ENCODE results near the gene GRAMD2A. TPM values are rescaled to one million over a fixed set of nuclear protein-coding genes. Genes with fewer than 3 reads are reported as not detected.

GRAMD2A gene
- total RNA-seq, 3 donors from 2014 or later (not counting 1 experiment from before 2014, with no cell fraction given) = not detected

DNA sequence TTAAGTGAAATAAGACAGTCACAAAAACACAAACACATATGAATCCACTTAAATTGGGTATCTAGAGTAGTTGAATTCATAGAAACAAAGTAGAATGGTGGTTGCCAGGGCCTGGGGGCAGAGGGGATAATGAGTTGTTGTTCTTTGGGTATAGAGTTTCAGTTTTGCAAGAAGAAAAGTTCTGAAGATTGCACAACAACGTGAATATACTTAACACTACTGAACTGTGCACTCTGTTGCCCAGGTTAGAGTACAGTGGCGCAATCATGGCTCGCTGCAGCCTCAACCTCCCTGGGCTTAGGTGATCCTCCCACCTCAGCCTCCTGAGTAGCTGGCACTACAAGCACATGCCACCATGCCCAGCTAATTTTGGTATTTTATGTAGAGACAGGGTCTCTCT, 14.9 kb downstream of the GRAMD2A start:
- Mint-ChIP-seq H3K27me3 (ENCODE audit: low read depth in 2 of 2) (peaks cover 23 to 31% of the 10 kb centered on the region in 2 donors), H3K9me3 (no peaks in the 10 kb centered on the region), H3K27ac (no peak overlapping the region), H3K4me1 (no peaks in the 10 kb centered on the region), H3K36me3 (no peaks in the 10 kb centered on the region), H3K4me3 (no peak overlapping the region)
- ATAC-seq (no peak), DNase-seq (no peak)
- no peak overlapping the region for H3K27ac ChIP-seq (ENCODE audit: low read length)
- peaks cover 9% of the 10 kb centered on the region for H3K27me3 ChIP-seq (ENCODE audit: control insufficient read depth, insufficient read depth, low read length)
- H3K9me3 ChIP-seq (ENCODE audit: control insufficient read depth, insufficient read depth, low read length) = no peaks in the 10 kb centered on the region
- no peak overlapping the region for H3K4me3 ChIP-seq (ENCODE audit: low read length)
- 80% methylated on average over 3 of the region's 3 CpGs for WGBS (ENCODE audit: insufficient coverage)
- intact Hi-C loops (cut with micrococcal nuclease) = no loop called here
- no peaks in the 10 kb centered on the region for H3K4me1 ChIP-seq (ENCODE audit: control insufficient read depth, insufficient read depth, low read length)
- TF ChIP-seq, protein P1, sequence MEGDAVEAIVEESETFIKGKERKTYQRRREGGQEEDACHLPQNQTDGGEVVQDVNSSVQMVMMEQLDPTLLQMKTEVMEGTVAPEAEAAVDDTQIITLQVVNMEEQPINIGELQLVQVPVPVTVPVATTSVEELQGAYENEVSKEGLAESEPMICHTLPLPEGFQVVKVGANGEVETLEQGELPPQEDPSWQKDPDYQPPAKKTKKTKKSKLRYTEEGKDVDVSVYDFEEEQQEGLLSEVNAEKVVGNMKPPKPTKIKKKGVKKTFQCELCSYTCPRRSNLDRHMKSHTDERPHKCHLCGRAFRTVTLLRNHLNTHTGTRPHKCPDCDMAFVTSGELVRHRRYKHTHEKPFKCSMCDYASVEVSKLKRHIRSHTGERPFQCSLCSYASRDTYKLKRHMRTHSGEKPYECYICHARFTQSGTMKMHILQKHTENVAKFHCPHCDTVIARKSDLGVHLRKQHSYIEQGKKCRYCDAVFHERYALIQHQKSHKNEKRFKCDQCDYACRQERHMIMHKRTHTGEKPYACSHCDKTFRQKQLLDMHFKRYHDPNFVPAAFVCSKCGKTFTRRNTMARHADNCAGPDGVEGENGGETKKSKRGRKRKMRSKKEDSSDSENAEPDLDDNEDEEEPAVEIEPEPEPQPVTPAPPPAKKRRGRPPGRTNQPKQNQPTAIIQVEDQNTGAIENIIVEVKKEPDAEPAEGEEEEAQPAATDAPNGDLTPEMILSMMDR (IDR thresholded peaks at IDR 0.05) = no peak
- H3K36me3 ChIP-seq (ENCODE audit: control insufficient read depth, insufficient read depth, low read length) = no peaks in the 10 kb centered on the region

DNA sequence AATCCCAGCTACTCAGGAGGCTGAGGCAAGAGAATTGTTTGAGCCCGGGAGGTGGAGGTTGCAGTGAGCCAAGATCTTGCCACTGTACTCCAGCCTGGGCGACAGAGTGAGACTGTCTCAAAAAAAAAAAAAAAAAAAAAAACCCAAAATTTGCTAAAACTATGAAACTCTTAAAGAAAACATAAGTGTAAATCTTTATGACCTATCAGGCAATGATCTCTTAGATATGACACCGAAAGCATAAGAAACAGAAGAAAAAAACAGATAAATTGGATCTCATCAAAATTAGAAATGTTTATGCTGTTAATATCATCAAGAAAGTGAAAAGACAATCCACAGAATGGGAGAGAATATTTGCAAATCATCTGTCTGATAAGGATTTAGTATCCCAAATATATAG, 15.3 kb downstream of the GRAMD2A start:
- Histone ChIP-seq H3K27ac (ENCODE audit: low read length) (no peak overlapping the region), H3K4me3 (ENCODE audit: low read length) (no peak overlapping the region), H3K36me3 (ENCODE audit: control insufficient read depth, insufficient read depth, low read length) (no peaks in the 10 kb centered on the region), H3K27me3 (ENCODE audit: control insufficient read depth, insufficient read depth, low read length) (peaks cover 9% of the 10 kb centered on the region), H3K4me1 (ENCODE audit: control insufficient read depth, insufficient read depth, low read length) (no peaks in the 10 kb centered on the region), H3K9me3 (ENCODE audit: control insufficient read depth, insufficient read depth, low read length) (no peaks in the 10 kb centered on the region)
- no peak overlapping the region for H3K4me3 Mint-ChIP-seq
- DNase-seq = no peak
- intact Hi-C loops (cut with micrococcal nuclease) = no loop called here
- H3K27me3 Mint-ChIP-seq (ENCODE audit: low read depth in 2 of 2) = peaks cover 23 to 31% of the 10 kb centered on the region in 2 donors
- no peaks in the 10 kb centered on the region for H3K9me3 Mint-ChIP-seq
- no peak for ATAC-seq
- H3K4me1 Mint-ChIP-seq = no peaks in the 10 kb centered on the region
- TF ChIP-seq, protein P1 (IDR thresholded peaks at IDR 0.05) = no peak
- WGBS (ENCODE audit: insufficient coverage) = 88% methylated on average over 1 of the region's 3 CpGs
- no peaks in the 10 kb centered on the region for H3K36me3 Mint-ChIP-seq
- H3K27ac Mint-ChIP-seq = no peak overlapping the region

DNA sequence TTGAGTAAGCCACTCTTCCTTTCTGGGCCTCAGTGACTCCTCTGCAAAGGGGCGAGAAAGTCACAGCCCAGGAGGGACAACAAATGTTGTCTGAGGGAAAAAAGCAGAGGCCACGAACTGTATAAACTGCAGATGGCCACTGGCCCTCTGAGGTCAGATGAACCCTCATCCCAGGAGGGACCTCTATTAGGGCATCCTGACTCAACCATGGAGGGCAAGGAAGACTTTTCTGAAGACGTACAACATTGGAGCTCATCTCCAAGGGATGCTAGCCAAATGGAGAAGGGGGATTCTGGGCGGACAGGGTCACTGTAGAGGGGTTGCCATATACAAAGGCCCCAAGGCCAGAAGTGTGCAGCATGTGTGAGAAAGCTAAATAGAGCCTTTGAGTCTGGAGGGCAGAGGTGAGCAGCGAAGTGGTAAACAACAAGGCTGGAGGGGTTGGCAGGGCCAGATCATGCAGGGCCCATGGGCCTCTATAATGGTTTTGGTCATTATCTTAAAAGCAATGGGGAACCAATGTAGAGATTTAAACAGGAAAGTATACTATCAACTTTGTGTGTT, 16.7 kb downstream of the GRAMD2A start:
- DNase-seq (no peak), ATAC-seq (no peak)
- intact Hi-C loops (cut with micrococcal nuclease) = no loop called here
- WGBS (ENCODE audit: insufficient coverage) = 89% methylated on average over 5 of the region's 5 CpGs
- Histone ChIP-seq H3K4me1 (ENCODE audit: control insufficient read depth, insufficient read depth, low read length) (no peaks in the 10 kb centered on the region), H3K27ac (ENCODE audit: low read length) (no peak overlapping the region), H3K4me3 (ENCODE audit: low read length) (no peak overlapping the region), H3K9me3 (ENCODE audit: control insufficient read depth, insufficient read depth, low read length) (no peaks in the 10 kb centered on the region), H3K27me3 (ENCODE audit: control insufficient read depth, insufficient read depth, low read length) (peaks cover 9% of the 10 kb centered on the region), H3K36me3 (ENCODE audit: control insufficient read depth, insufficient read depth, low read length) (no peaks in the 10 kb centered on the region)
- Mint-ChIP-seq H3K9me3 (no peaks in the 10 kb centered on the region), H3K27me3 (ENCODE audit: low read depth in 2 of 2) (peaks cover 23 to 31% of the 10 kb centered on the region in 2 donors), H3K27ac (no peak overlapping the region), H3K4me3 (no peak overlapping the region), H3K4me1 (no peaks in the 10 kb centered on the region), H3K36me3 (no peaks in the 10 kb centered on the region)
- TF ChIP-seq, protein P1 (IDR thresholded peaks at IDR 0.05) = no peak

DNA sequence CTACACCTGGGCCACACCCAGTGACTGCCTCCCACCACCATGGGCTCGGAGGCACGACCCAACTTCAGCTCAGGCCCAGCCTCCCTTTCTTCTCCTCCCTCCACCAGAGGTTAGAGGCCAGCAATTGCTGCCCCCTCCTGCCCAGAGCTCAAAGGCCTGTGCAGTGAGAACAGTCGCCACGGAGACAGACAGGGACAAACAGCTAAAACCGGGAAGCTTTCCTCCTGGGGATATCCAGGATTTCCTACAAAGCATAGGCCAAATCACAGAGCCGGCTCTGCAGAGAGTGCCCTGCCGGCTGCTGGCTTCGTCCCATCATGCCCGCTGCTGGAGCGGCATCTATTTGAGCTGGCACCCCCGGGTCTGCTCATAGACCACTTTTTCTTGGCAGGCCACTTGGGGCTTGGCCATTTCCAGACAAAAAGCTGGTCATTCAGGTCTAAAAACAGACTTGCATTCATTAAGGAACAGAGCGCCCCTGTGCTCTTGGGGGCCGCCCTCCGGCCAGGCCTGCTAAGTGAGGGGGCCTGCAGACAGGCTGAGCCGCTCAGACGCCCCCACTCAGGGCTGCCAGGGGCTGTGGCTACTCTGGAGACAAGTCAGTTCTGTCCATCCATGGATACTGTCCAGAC, 17.5 kb downstream of the GRAMD2A start:
- Mint-ChIP-seq H3K27ac (no peak overlapping the region), H3K36me3 (no peaks in the 10 kb centered on the region), H3K9me3 (no peaks in the 10 kb centered on the region), H3K4me3 (no peak overlapping the region), H3K27me3 (ENCODE audit: low read depth in 2 of 2) (peaks cover 24 to 25% of the 10 kb centered on the region in 2 donors), H3K4me1 (no peaks in the 10 kb centered on the region)
- Histone ChIP-seq H3K27me3 (ENCODE audit: control insufficient read depth, insufficient read depth, low read length) (peaks cover 4% of the 10 kb centered on the region), H3K9me3 (ENCODE audit: control insufficient read depth, insufficient read depth, low read length) (no peaks in the 10 kb centered on the region), H3K36me3 (ENCODE audit: control insufficient read depth, insufficient read depth, low read length) (no peaks in the 10 kb centered on the region), H3K27ac (ENCODE audit: low read length) (no peak overlapping the region), H3K4me1 (ENCODE audit: control insufficient read depth, insufficient read depth, low read length) (no peaks in the 10 kb centered on the region), H3K4me3 (ENCODE audit: low read length) (no peak overlapping the region)
- ATAC-seq = no peak
- TF ChIP-seq, protein P1 (IDR thresholded peaks at IDR 0.05) = no peak
- WGBS (ENCODE audit: insufficient coverage) = 91% methylated on average over 16 of the region's 16 CpGs
- intact Hi-C loops (cut with micrococcal nuclease) = no loop called here
- no peak for DNase-seq
